ENCODE measurements around the gene LIME1.

Gene LIME1

GRCh38 chr20:63733579-63734081 is 2.8 kb upstream of the LIME1 start:
- no peak overlapping the region for H3K4me3 ChIP-seq (ENCODE audit: low read depth, low read length)
- DNase-seq (ENCODE audit: low read depth), result no peak
- no peak for TF ChIP-seq CTCF (conservative IDR thresholded peaks at IDR 0.05; ENCODE audit: low read depth, low read length)

GRCh38 chr20:63734111-63734945 is 2.1 kb upstream of the LIME1 start:
- no peak for TF ChIP-seq CTCF (conservative IDR thresholded peaks at IDR 0.05; ENCODE audit: low read depth, low read length)

GRCh38 chr20:63734946-63735858 is 1.3 kb upstream of the LIME1 start:
- TF ChIP-seq CTCF (conservative IDR thresholded peaks at IDR 0.05; ENCODE audit: low read depth, low read length), result no peak
- no peak for DNase-seq (ENCODE audit: low read depth)
- no peak overlapping the region for H3K4me3 ChIP-seq (ENCODE audit: low read depth, low read length)

More at GRCh38 chr20:63734111-63734945, 2.1 kb upstream of the LIME1 start:
- DNase-seq (ENCODE audit: low read depth), result no peak
- no peak overlapping the region for H3K4me3 ChIP-seq (ENCODE audit: low read depth, low read length)

- no peak for TF ChIP-seq CTCF (conservative IDR thresholded peaks at IDR 0.05; ENCODE audit: low read depth, low read length)
- no peak for DNase-seq (ENCODE audit: low read depth)
- H3K4me3 ChIP-seq (ENCODE audit: low read depth, low read length), result no peak overlapping the region
These were observed 630 bp downstream of the LIME1 start for GRCh38 chr20:63736893-63737694.

GRCh38 chr20:63737695-63737944 is 1.2 kb downstream of the LIME1 start:
- no peak overlapping the region for H3K4me3 ChIP-seq (ENCODE audit: low read depth, low read length)
- DNase-seq (ENCODE audit: low read depth), result no peak
- TF ChIP-seq CTCF (conservative IDR thresholded peaks at IDR 0.05; ENCODE audit: low read depth, low read length), result no peak

GRCh38 chr20:63737945-63738686 is 1.7 kb downstream of the LIME1 start:
- TF ChIP-seq CTCF (conservative IDR thresholded peaks at IDR 0.05; ENCODE audit: low read depth, low read length), result no peak
- no peak for DNase-seq (ENCODE audit: low read depth)
- no peak overlapping the region for H3K4me3 ChIP-seq (ENCODE audit: low read depth, low read length)
